ENCODE measurements around the gene CAMKK1. TPM values are rescaled to one million over a fixed set of nuclear protein-coding genes. Genes with fewer than 3 reads are reported as not detected.

The CAMKK1 gene
- total and polyA plus RNA-seq, 2 of the 4 experiments (the other 2 are of a cell fraction) = 4.1 to 8.2 TPM

DNA sequence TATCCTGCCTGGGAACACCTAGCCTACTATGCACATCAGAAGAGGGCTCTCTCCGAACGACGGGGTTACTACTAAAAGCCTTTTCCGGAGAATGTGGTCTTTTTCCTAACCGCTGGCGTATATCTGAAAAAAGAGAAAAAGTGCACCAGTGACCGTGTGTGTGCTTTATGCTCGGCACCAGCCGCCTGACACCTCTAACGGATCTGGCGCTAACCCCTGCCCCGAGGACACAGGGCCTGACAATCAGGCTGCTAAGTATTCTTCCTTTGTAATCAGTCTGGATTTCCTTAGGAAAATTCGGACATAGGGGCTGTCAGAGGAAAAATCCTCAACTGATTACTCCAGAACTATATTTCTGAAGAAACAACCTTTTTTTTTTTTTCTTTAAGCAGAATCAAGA, 78.5 kb downstream of the CAMKK1 start:
- ChIA-PET CTCF (interaction anchor here (0.6 kb wide), 1 partner anchor 188 kb away, joined by 3 read pairs; no protein-coding TSS in a partner anchor), POLR2A (ENCODE audit: unreplicated experiment) (no interaction called here)
- ATAC-seq (ENCODE audit: low read depth) = no peak
- Histone ChIP-seq H3K4me2 (ENCODE audit: low read depth, low read length) (no peak overlapping the region), H3K56ac (ENCODE audit: extremely low read depth, insufficient read depth, low read length) (no peak overlapping the region), H3K4me3 (ENCODE audit: insufficient read depth, low read depth, low read length) (no peak overlapping the region), H3K9ac (ENCODE audit: low read depth, low read length) (no peak overlapping the region), H3K9me1 (ENCODE audit: insufficient read depth, low read length) (peaks cover 3% of the 10 kb centered on the region; the same call in 1 of the 2 replicates), H4K8ac (ENCODE audit: low read depth in 2 of 2, low read length in 2 of 2) (no peak overlapping the region), H4K20me1 (ENCODE audit: insufficient read depth, low read length) (no peaks in the 10 kb centered on the region), H3K9me3 (ENCODE audit: control insufficient read depth, insufficient read depth, low read length) (no peaks in the 10 kb centered on the region), H4K5ac (ENCODE audit: low read depth, low read length) (no peak overlapping the region), H3K4me1 (ENCODE audit: control insufficient read depth, insufficient read depth, low read length) (no peaks in the 10 kb centered on the region), H3K23ac (ENCODE audit: low read depth, low read length) (no peak overlapping the region), H3K27ac (ENCODE audit: insufficient read depth, low read length) (no peak overlapping the region), H4K91ac (ENCODE audit: insufficient read depth, low read depth, low read length) (no peak overlapping the region), H2AFZ (replicated peaks; ENCODE audit: low read length, poor library complexity) (no peak overlapping the region), H2BK20ac (ENCODE audit: low read depth, low read length) (no peak overlapping the region), H3K79me1 (ENCODE audit: low read depth in 1 of 2, low read length in 2 of 2) (peaks cover 3 to 6% of the 10 kb centered on the region in 2 experiments; a peak in 1 of 4 replicates), H2BK5ac (ENCODE audit: low read depth, low read length, poor library complexity, severe bottlenecking) (no peak overlapping the region), H2BK15ac (ENCODE audit: low read depth, low read length) (no peak overlapping the region), H3K4ac (ENCODE audit: low read depth, low read length) (no peak overlapping the region), H3K18ac (ENCODE audit: low read depth, low read length) (no peak overlapping the region), H3K14ac (replicated peaks; ENCODE audit: low read depth, low read length) (no peak overlapping the region), H3K27me3 (ENCODE audit: control insufficient read depth, insufficient read depth, low read length) (no peaks in the 10 kb centered on the region), H3K36me3 (ENCODE audit: control insufficient read depth, insufficient read depth, low read length) (peaks cover 50% of the 10 kb centered on the region), H2AK5ac (ENCODE audit: low read depth, low read length) (no peak overlapping the region), H2BK120ac (ENCODE audit: low read depth, low read length) (no peak overlapping the region), H2AK9ac (replicated peaks; ENCODE audit: low read depth, low read length, poor library complexity) (no peak overlapping the region)
- dilution Hi-C loops (cut with HindIII; ENCODE audit: low sequenced_read_pairs, unreplicated experiment) (no loop called here), in situ Hi-C loops (cut with MboI; ENCODE audit: low sequenced_read_pairs) (loop anchor here (25.0 kb wide), 1 partner anchor 777 kb away; no protein-coding TSS in a partner anchor), intact Hi-C loops (cut with micrococcal nuclease) (no loop called here)
- DNase-seq = no peak
- BruUV-seq (replicated peaks) = no TSS peak
- 97% methylated on average over 9 of the region's 13 CpGs; no CpG with 5 or more reads in 1 of the 2 experiments for WGBS, 2 experiments (ENCODE audit: extremely low coverage in 2 of 2, insufficient read length in 1 of 2)
- TF ChIP-seq CHD1 (IDR thresholded peaks at IDR 0.05; ENCODE audit: low read depth, low read length) (no peak), MXI1 (IDR thresholded peaks at IDR 0.05; ENCODE audit: borderline replicate concordance, low read depth, low read length) (no peak), MAZ (IDR thresholded peaks at IDR 0.05; ENCODE audit: borderline replicate concordance, low read depth, low read length) (no peak), RAD21 (IDR thresholded peaks at IDR 0.05; ENCODE audit: low read length) (no peak), RCOR1 (IDR thresholded peaks at IDR 0.05; ENCODE audit: insufficient replicate concordance, low read length) (no peak), NFE2L2 (IDR thresholded peaks at IDR 0.05; ENCODE audit: low read depth, low read length) (no peak), SMC3 (IDR thresholded peaks at IDR 0.05; ENCODE audit: low read depth, low read length) (no peak), POLR2A (IDR thresholded peaks at IDR 0.05; ENCODE audit: low read depth, low read length) (no peak), BHLHE40 (IDR thresholded peaks at IDR 0.05; ENCODE audit: low read depth, low read length) (no peak), RFX5 (IDR thresholded peaks at IDR 0.05; ENCODE audit: low read depth, low read length) (no peak), MAFK (IDR thresholded peaks at IDR 0.05; ENCODE audit: low read depth, low read length) (no peak)
- TF ChIP-seq, protein P1, sequence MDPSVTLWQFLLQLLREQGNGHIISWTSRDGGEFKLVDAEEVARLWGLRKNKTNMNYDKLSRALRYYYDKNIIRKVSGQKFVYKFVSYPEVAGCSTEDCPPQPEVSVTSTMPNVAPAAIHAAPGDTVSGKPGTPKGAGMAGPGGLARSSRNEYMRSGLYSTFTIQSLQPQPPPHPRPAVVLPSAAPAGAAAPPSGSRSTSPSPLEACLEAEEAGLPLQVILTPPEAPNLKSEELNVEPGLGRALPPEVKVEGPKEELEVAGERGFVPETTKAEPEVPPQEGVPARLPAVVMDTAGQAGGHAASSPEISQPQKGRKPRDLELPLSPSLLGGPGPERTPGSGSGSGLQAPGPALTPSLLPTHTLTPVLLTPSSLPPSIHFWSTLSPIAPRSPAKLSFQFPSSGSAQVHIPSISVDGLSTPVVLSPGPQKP (IDR thresholded peaks at IDR 0.05; ENCODE audit: borderline replicate concordance, low read depth, low read length) = no peak
- TF ChIP-seq, protein P2, sequence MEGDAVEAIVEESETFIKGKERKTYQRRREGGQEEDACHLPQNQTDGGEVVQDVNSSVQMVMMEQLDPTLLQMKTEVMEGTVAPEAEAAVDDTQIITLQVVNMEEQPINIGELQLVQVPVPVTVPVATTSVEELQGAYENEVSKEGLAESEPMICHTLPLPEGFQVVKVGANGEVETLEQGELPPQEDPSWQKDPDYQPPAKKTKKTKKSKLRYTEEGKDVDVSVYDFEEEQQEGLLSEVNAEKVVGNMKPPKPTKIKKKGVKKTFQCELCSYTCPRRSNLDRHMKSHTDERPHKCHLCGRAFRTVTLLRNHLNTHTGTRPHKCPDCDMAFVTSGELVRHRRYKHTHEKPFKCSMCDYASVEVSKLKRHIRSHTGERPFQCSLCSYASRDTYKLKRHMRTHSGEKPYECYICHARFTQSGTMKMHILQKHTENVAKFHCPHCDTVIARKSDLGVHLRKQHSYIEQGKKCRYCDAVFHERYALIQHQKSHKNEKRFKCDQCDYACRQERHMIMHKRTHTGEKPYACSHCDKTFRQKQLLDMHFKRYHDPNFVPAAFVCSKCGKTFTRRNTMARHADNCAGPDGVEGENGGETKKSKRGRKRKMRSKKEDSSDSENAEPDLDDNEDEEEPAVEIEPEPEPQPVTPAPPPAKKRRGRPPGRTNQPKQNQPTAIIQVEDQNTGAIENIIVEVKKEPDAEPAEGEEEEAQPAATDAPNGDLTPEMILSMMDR (conservative IDR thresholded peaks at IDR 0.05; ENCODE audit: low read depth, low read length) = no peak
